Vagina (tissue), 2 donors: Measurements from ENCODE around the gene ROR2. TPM values are rescaled to one million over a fixed set of nuclear protein-coding genes. Genes with fewer than 3 reads are reported as not detected.
"Not testable (repeated sequence)": the region's sequence is repeated elsewhere in the genome, so short reads cannot be mapped to it uniquely, and the experiment has no call there.

ENCODE experiments used
- DNase-seq, 2 donors: peaks; one replicate each; pipeline ENCODE4 v3.0.0-alpha.2; 2017; ENCODE audit errors: extremely low spot score in 2 of 2
- H3K27ac ChIP-seq: fragments of 200-600 bp; sonication (generic); one replicate; pipeline ENCODE4 v1.5.1; 2019
- H3K27me3 ChIP-seq: fragments of 200-600 bp; sonication (generic); one replicate; pipeline ENCODE4 v1.5.1; 2019
- H3K36me3 ChIP-seq, 2 donors: fragments of 200-600 bp; sonication (generic); one replicate each; pipeline ENCODE4 v1.5.1; 2017 to 2019
- H3K4me1 ChIP-seq: fragments of 200-600 bp; sonication (generic); one replicate; pipeline ENCODE4 v1.5.1; 2019
- H3K4me3 ChIP-seq, 2 donors: fragments of 200-600 bp; sonication (generic); 1 replicate in 1 of 2; 2 replicates in 1 of 2; pipeline ENCODE4 v1.5.1; 2016 to 2019
- H3K9me3 ChIP-seq: fragments of 200-600 bp; sonication (generic); one replicate; pipeline ENCODE4 v1.5.1; 2019
- POLR2A ChIP-seq, 2 donors: fragments of 450-650 bp; IDR thresholded peaks; one replicate each; pipeline ENCODE4 v1.6.1; 2017; ENCODE audit warnings: antibody characterized with exemption in 2 of 2, mild to moderate bottlenecking in 2 of 2, moderate library complexity in 2 of 2
- POLR2AphosphoS5 ChIP-seq, 2 donors: sonication (generic); formaldehyde crosslinking; IDR thresholded peaks; one replicate each; pipeline ENCODE4 v1.9.0; 2017; ENCODE audit warnings: antibody characterized with exemption in 2 of 2, mild to moderate bottlenecking in 2 of 2, low read depth in 1 of 2; ENCODE audit not compliant: insufficient read depth in 1 of 2
- intact Hi-C: fragments of 100-400 bp; cut with DNase I; formaldehyde crosslinking; loops from one replicate; pipeline ENCODE4 v1.15.1; 2023
- total RNA-seq: library from RNA; depleted of rRNA; stranded (reverse); fragments of >200 nt; gene quantifications from one replicate; pipeline ENCODE4 v1.2.3, GENCODE V29; 2016
- TF ChIP-seq, protein P1 (sequence below), 3 experiments: fragments of 450-650 bp in 2 of 3; fragments of 200-600 bp in 1 of 3; sonication (generic) in 1 of 3; IDR thresholded peaks; one replicate each; pipeline ENCODE4 v1.5.1; 2017 to 2019; ENCODE audit warnings: antibody characterized with exemption in 3 of 3, mild to moderate bottlenecking in 2 of 3, moderate library complexity in 2 of 3

Gene ROR2
- total RNA-seq, 1 donor from 2014 or later: 22.3 TPM

DNA sequence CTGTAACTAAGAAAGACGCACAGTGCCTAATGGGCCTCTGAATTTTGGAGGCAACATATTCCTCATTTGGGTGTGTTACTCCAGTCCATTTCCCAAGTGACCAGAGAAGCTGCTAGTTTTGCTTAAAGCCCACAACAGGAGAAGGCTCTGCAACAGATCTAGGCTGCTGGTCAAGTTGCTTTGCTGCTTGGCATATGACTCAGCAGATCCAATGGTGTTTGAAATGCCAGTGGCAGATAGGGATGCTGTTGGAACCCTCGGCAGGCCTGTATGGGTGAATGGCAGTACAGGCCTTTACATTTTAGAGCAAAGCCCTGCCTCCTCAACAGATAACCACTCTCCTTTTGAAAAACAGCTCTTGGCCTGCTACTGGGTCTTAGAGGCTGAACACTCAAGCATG lies 36.2 kb upstream of the ROR2 start:
- Histone ChIP-seq H3K4me3 (no peak overlapping the region), H3K36me3 (no peaks in the 10 kb centered on the region), H3K9me3 (no peaks in the 10 kb centered on the region), H3K4me1 (no peaks in the 10 kb centered on the region), H3K27ac (no peak overlapping the region), H3K27me3 (no peaks in the 10 kb centered on the region)
- no peak for DNase-seq
- intact Hi-C loops: no loop called here
- TF ChIP-seq POLR2A (IDR thresholded peaks at IDR 0.05) (no peak), POLR2AphosphoS5 (IDR thresholded peaks at IDR 0.05; ENCODE audit: insufficient read depth in 1 of 2, low read depth in 1 of 2) (no peak)
- TF ChIP-seq, protein P1, sequence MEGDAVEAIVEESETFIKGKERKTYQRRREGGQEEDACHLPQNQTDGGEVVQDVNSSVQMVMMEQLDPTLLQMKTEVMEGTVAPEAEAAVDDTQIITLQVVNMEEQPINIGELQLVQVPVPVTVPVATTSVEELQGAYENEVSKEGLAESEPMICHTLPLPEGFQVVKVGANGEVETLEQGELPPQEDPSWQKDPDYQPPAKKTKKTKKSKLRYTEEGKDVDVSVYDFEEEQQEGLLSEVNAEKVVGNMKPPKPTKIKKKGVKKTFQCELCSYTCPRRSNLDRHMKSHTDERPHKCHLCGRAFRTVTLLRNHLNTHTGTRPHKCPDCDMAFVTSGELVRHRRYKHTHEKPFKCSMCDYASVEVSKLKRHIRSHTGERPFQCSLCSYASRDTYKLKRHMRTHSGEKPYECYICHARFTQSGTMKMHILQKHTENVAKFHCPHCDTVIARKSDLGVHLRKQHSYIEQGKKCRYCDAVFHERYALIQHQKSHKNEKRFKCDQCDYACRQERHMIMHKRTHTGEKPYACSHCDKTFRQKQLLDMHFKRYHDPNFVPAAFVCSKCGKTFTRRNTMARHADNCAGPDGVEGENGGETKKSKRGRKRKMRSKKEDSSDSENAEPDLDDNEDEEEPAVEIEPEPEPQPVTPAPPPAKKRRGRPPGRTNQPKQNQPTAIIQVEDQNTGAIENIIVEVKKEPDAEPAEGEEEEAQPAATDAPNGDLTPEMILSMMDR (IDR thresholded peaks at IDR 0.05): no peak

DNA sequence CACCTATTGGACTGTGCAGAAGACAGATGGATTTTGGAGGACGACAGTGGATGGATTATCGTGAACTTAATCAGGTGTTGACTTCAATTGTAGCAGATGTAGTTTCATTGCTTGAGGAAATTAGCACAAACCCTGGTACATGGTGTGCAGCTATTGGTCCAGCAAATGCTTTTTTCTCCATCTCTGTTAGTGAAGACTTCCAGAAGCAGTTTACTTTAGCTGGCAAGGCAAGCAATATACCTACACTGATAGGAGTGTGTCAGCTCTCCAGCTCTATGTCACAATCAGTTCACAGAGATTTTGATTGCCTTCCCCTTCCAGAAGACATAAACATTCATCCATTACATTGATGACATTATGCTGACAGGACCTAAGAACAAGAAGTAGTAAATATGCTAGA lies 35.7 kb upstream of the ROR2 start:
- Histone ChIP-seq H3K27ac (no peak overlapping the region), H3K9me3 (no peaks in the 10 kb centered on the region), H3K27me3 (no peaks in the 10 kb centered on the region), H3K4me1 (no peaks in the 10 kb centered on the region), H3K4me3 (no peak overlapping the region), H3K36me3 (no peaks in the 10 kb centered on the region)
- intact Hi-C loops: no loop called here
- no peak for DNase-seq
- TF ChIP-seq, protein P1 (IDR thresholded peaks at IDR 0.05): no peak
- TF ChIP-seq POLR2A (IDR thresholded peaks at IDR 0.05): no peak

DNA sequence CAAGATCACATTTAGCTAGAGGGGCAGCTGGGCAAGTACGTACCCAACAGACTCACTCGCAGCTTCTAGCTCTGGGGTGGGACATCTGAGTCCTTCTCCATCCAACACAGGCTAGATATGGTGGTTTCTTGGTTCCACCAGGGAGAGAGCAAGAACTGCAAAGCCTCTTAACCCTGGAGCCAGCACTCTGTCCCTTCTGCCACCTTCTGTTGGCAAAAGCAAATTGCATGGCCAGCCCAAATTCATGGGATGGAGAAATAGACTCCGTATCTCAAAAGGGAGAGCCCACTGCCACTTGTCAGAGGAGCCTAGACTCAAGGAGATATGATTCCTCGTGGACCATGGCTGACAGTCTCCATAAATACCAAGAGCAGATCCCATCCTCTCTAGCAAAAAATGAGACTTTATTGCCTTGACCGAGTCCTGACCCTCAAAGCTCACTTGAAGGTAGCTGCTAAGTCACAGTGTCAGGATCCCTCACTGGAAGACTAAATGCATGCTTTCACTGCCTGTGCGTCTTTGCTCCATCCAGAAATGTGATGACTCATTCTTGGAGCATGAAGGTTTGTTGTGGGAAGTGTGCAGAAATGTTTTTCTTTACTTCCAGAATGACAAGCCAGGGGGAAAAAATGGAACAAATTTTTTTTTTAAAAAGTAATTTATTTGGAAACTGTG lies 28.8 kb upstream of the ROR2 start:
- Histone ChIP-seq H3K36me3 (no peaks in the 10 kb centered on the region), H3K9me3 (no peaks in the 10 kb centered on the region), H3K4me3 (no peak overlapping the region), H3K27me3 (no peaks in the 10 kb centered on the region), H3K27ac (no peak overlapping the region), H3K4me1 (no peaks in the 10 kb centered on the region)
- DNase-seq: no peak
- TF ChIP-seq, protein P1 (IDR thresholded peaks at IDR 0.05): no peak
- TF ChIP-seq POLR2AphosphoS5 (IDR thresholded peaks at IDR 0.05; ENCODE audit: insufficient read depth in 1 of 2, low read depth in 1 of 2) (no peak), POLR2A (IDR thresholded peaks at IDR 0.05) (no peak)
- intact Hi-C loops: no loop called here

DNA sequence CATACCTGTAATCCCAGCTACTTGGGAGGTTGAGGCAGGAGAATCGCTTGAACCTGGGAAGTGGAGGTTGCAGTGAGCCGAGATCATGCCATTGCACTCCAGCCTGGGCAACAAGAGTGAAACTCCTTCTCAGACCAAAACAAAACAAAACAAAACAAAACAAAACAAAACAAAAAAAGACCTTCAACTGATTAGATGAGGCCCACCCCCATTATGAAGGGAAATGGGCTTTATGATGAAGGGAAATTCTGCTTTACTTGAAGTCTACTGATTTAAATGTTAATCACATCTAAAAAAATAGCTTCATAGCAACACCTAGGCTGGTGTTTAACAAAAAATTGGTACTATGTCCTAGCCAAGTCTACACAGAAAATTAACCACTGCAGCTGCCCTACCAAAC lies 25.2 kb upstream of the ROR2 start:
- H3K9me3 ChIP-seq, H3K36me3 ChIP-seq, H3K4me3 ChIP-seq, H3K4me1 ChIP-seq, H3K27me3 ChIP-seq, intact Hi-C loops, DNase-seq, H3K27ac ChIP-seq: not testable (repeated sequence)

DNA sequence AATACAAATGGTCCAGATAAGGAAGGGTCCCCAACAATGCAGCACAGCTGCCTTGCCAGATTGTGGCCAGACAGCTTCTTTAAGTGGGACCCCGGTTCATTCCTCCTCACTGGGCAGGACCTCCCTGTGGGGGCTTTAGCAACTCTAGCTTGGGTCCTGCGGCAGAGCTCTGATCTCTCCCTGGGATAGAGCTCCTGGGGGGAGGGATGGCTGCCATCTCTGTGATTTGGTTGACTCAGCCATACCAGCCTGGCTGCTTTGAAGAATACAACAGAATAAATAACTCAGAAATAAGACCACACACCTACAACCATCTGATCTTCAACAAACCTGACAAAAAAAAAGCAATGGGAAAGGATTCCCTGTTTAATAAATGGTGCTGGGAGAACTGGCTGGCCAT lies 22.7 kb upstream of the ROR2 start:
- DNase-seq: no peak
- H3K27me3 ChIP-seq: no peaks in the 10 kb centered on the region
- TF ChIP-seq POLR2A (IDR thresholded peaks at IDR 0.05) (no peak), POLR2AphosphoS5 (IDR thresholded peaks at IDR 0.05; ENCODE audit: insufficient read depth in 1 of 2, low read depth in 1 of 2) (no peak)
- TF ChIP-seq, protein P1 (IDR thresholded peaks at IDR 0.05): no peak
- H3K9me3 ChIP-seq: no peaks in the 10 kb centered on the region
- intact Hi-C loops: no loop called here
- H3K27ac ChIP-seq: no peak overlapping the region
- no peaks in the 10 kb centered on the region for H3K36me3 ChIP-seq
- H3K4me1 ChIP-seq: no peaks in the 10 kb centered on the region
- H3K4me3 ChIP-seq: no peak overlapping the region
